ENCODE results near the gene NFATC4. TPM values are rescaled to one million over a fixed set of nuclear protein-coding genes. Genes with fewer than 3 reads are reported as not detected.

Gene NFATC4
- total and polyA plus RNA-seq, 2 of the 4 experiments (the other 2 are of a cell fraction) = 15.6 to 35.8 TPM

GRCh38 chr14:24426912-24427536 lies 59.0 kb downstream of the NFATC4 start (continued):
- no peak for TF ChIP-seq RFX5 (IDR thresholded peaks at IDR 0.05; ENCODE audit: low read depth, low read length)

DNA sequence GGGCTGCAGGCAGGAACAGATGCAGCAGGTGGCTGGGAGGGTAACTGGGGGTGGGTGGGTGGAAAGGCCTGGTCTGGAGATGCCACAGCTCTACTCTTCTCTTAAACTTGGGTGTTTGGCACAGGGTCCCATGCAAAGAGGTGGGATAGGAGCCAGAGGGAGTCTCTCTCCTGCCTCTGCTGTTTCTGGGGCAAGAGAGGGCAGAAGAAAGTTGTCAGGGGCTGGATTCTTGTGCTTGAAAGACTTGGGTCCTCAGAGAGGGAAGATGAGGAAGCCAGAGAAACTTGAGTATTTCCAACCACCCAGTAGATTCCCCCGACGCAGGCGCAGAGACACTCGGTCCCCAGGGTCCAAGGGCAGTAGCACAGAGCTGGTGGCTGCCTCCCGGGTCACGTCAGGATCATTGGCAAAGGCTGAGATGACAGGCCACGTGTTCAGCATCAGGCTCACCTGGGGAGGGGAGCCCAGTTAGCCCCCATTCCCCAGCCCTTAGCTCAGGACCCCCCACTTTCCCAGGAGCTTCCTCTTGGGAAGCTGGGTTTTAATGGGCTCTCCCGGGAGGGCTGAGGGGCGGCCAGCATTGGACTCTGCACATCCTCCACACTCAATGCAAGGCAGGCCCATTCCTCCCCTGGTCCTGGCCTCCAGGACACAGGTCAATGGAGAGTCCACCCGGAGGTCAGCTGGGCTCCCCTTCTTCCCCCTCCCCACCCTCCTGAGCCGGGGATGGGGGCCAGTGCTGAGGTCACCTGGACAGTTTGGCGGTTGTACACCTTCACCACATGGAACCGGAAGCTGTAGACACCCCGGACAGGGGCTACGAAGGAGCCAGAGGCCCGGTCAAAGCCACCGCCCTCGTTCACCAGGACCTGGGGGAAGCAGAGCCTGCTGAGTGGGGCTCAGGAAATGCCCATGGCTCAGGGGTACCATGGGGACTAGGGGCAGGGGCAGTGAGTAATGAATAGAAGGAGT lies 59.8 kb downstream of the NFATC4 start:
- H2BK5ac ChIP-seq (ENCODE audit: low read depth, low read length, poor library complexity, severe bottlenecking) = no peak overlapping the region
- no peak overlapping the region for H2BK20ac ChIP-seq (ENCODE audit: low read depth, low read length)
- no peak overlapping the region for H3K4ac ChIP-seq (ENCODE audit: low read depth, low read length)
- CTCF ChIA-PET = no interaction called here
- H3K9me3 ChIP-seq (ENCODE audit: control insufficient read depth, insufficient read depth, low read length) = no peaks in the 10 kb centered on the region
- dilution Hi-C loops (cut with HindIII; ENCODE audit: low sequenced_read_pairs, unreplicated experiment) (no loop called here), intact Hi-C loops (cut with micrococcal nuclease) (no loop called here), in situ Hi-C loops (cut with MboI; ENCODE audit: low sequenced_read_pairs) (loop anchor here (25.0 kb wide), 1 partner anchor 1116 kb away; the partner anchor contains the start of genes BCL2L2, PABPN1 and PPP1R3E)
- H3K79me1 ChIP-seq (ENCODE audit: low read depth in 1 of 2, low read length in 2 of 2) = peaks cover 12 to 35% of the 10 kb centered on the region in 2 experiments
- no peak overlapping the region for H3K23ac ChIP-seq (ENCODE audit: low read depth, low read length)
- no peak overlapping the region for H4K91ac ChIP-seq (ENCODE audit: insufficient read depth, low read depth, low read length)
- peaks cover 5% of the 10 kb centered on the region for H3K9me1 ChIP-seq (ENCODE audit: insufficient read depth, low read length)
- H2AFZ ChIP-seq (replicated peaks; ENCODE audit: low read length, poor library complexity) = no peak overlapping the region
- no peak overlapping the region for H3K18ac ChIP-seq (ENCODE audit: low read depth, low read length)
- no peak overlapping the region for H3K4me3 ChIP-seq (ENCODE audit: insufficient read depth, low read depth, low read length)
- H4K20me1 ChIP-seq (ENCODE audit: insufficient read depth, low read length) = peaks cover 19% of the 10 kb centered on the region
- peaks cover 11% of the 10 kb centered on the region; the same call in 1 of the 2 replicates for H3K36me3 ChIP-seq (ENCODE audit: control insufficient read depth, insufficient read depth, low read length)
- H3K14ac ChIP-seq (replicated peaks; ENCODE audit: low read depth, low read length) = no peak overlapping the region
- H3K4me1 ChIP-seq (ENCODE audit: control insufficient read depth, insufficient read depth, low read length) = peaks cover 18% of the 10 kb centered on the region; the same call in 1 of the 2 replicates
- H4K8ac ChIP-seq (ENCODE audit: low read depth in 2 of 2, low read length in 2 of 2) = no peak overlapping the region
- H2AK5ac ChIP-seq (ENCODE audit: low read depth, low read length) = no peak overlapping the region; the same call in 1 of the 2 replicates
- DNase-seq (no peak), ATAC-seq (ENCODE audit: low read depth) (no peak)
- no peak overlapping the region for H2BK15ac ChIP-seq (ENCODE audit: low read depth, low read length)
- H3K56ac ChIP-seq (ENCODE audit: extremely low read depth, insufficient read depth, low read length) = no peak overlapping the region
- no peak overlapping the region for H3K4me2 ChIP-seq (ENCODE audit: low read depth, low read length)
- peaks cover 5% of the 10 kb centered on the region; the same call in 1 of the 2 replicates for H3K27me3 ChIP-seq (ENCODE audit: control insufficient read depth, insufficient read depth, low read length)
- POLR2A ChIA-PET (ENCODE audit: unreplicated experiment) = no interaction called here
- BruUV-seq (replicated peaks) = no TSS peak
- H3K9ac ChIP-seq (ENCODE audit: low read depth, low read length) = no peak overlapping the region
- H4K5ac ChIP-seq (ENCODE audit: low read depth, low read length) = no peak overlapping the region
- H2AK9ac ChIP-seq (replicated peaks; ENCODE audit: low read depth, low read length, poor library complexity) = peak overlapping the region; percentile 45
- 96% methylated on average over 4 of the region's 18 CpGs; no CpG with 5 or more reads in 1 of the 2 experiments for WGBS, 2 experiments (ENCODE audit: extremely low coverage in 2 of 2, insufficient read length in 1 of 2)
- no peak overlapping the region for H3K27ac ChIP-seq (ENCODE audit: insufficient read depth, low read length)
- H2BK120ac ChIP-seq (ENCODE audit: low read depth, low read length) = no peak overlapping the region
- TF ChIP-seq CHD1 (IDR thresholded peaks at IDR 0.05; ENCODE audit: low read depth, low read length) (no peak), NFE2L2 (IDR thresholded peaks at IDR 0.05; ENCODE audit: low read depth, low read length) (no peak), MXI1 (IDR thresholded peaks at IDR 0.05; ENCODE audit: borderline replicate concordance, low read depth, low read length) (no peak), MAFK (IDR thresholded peaks at IDR 0.05; ENCODE audit: low read depth, low read length) (no peak), FOS (IDR thresholded peaks at IDR 0.05; ENCODE audit: low read depth, low read length) (no peak), RFX5 (IDR thresholded peaks at IDR 0.05; ENCODE audit: low read depth, low read length) (no peak), RCOR1 (IDR thresholded peaks at IDR 0.05; ENCODE audit: insufficient replicate concordance, low read length) (no peak), POLR2A (IDR thresholded peaks at IDR 0.05; ENCODE audit: low read depth, low read length) (no peak), SMC3 (IDR thresholded peaks at IDR 0.05; ENCODE audit: low read depth, low read length) (no peak), BHLHE40 (IDR thresholded peaks at IDR 0.05; ENCODE audit: low read depth, low read length) (no peak), RAD21 (IDR thresholded peaks at IDR 0.05; ENCODE audit: low read length) (no peak), ELK1 (IDR thresholded peaks at IDR 0.05; ENCODE audit: borderline replicate concordance, low read depth, low read length) (no peak), CEBPB (IDR thresholded peaks at IDR 0.05; ENCODE audit: low read depth, low read length) (no peak)
- TF ChIP-seq, protein P1, sequence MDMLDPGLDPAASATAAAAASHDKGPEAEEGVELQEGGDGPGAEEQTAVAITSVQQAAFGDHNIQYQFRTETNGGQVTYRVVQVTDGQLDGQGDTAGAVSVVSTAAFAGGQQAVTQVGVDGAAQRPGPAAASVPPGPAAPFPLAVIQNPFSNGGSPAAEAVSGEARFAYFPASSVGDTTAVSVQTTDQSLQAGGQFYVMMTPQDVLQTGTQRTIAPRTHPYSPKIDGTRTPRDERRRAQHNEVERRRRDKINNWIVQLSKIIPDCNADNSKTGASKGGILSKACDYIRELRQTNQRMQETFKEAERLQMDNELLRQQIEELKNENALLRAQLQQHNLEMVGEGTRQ (IDR thresholded peaks at IDR 0.05; ENCODE audit: low read depth, low read length) = no peak

All from IMR-90 (cell line).